Uterus (tissue), 4 donors: ENCODE data around the gene FBXO44. TPM values are rescaled to one million over a fixed set of nuclear protein-coding genes. Genes with fewer than 3 reads are reported as not detected.
A peak's percentile ranks its signal among the peaks of the same experiment; 100 is the strongest.

Source experiments
- DNase-seq, 2 donors: peaks; one replicate each; pipeline ENCODE4 v3.0.0-alpha.2; 2019 to 2020
- H3K27ac ChIP-seq, 2 donors: fragments of 200-600 bp; sonication (generic); 1 replicate in 1 of 2; 2 replicates in 1 of 2; pipeline ENCODE4 v1.5.1; 2016 to 2018
- H3K27me3 ChIP-seq, 2 donors: fragments of 200-600 bp; sonication (generic); one replicate each; pipeline ENCODE4 v1.5.1; 2018 to 2019; ENCODE audit warnings: control low read depth in 1 of 2
- H3K36me3 ChIP-seq, 2 donors: fragments of 200-600 bp; sonication (generic); one replicate each; pipeline ENCODE4 v1.5.1; 2019; ENCODE audit warnings: control low read depth in 1 of 2
- H3K4me1 ChIP-seq, 2 donors: fragments of 200-600 bp; sonication (generic); one replicate each; pipeline ENCODE4 v1.5.1; 2018 to 2019; ENCODE audit warnings: control low read depth in 1 of 2
- H3K4me3 ChIP-seq, 2 donors: fragments of 200-600 bp; sonication (generic); 1 replicate in 1 of 2; 2 replicates in 1 of 2; pipeline ENCODE4 v1.5.1; 2018 to 2019; ENCODE audit warnings: mild to moderate bottlenecking in 1 of 2
- H3K9me3 ChIP-seq, 2 donors: fragments of 200-600 bp; sonication (generic); one replicate each; pipeline ENCODE4 v1.5.1; 2019; ENCODE audit warnings: control low read depth in 1 of 2
- POLR2A ChIP-seq, 2 donors: fragments of 450-650 bp; IDR thresholded peaks; one replicate each; pipeline ENCODE4 v1.6.1; 2016; ENCODE audit warnings: antibody characterized with exemption in 2 of 2, mild to moderate bottlenecking in 1 of 2, moderate library complexity in 1 of 2
- intact Hi-C: fragments of 100-400 bp; cut with DNase I; formaldehyde crosslinking; loops from one replicate; pipeline ENCODE4 v1.15.1; 2023; ENCODE audit warnings: low total_unique reads
- total RNA-seq, 4 donors: library from RNA; depleted of rRNA in 3 of 4; stranded (reverse); fragments of >200 nt in 3 of 4; gene quantifications; one replicate each; pipeline versions ENCODE4 v1.1.0 to v1.2.4, GENCODE V29; 2014 to 2023
- TF ChIP-seq, protein P1 (sequence below), 4 experiments: fragments of 200-600 bp in 2 of 4; fragments of 450-650 bp in 2 of 4; sonication (generic) in 2 of 4; IDR thresholded peaks; one replicate each; pipeline ENCODE4 v1.5.1; 2016 to 2019; ENCODE audit warnings: antibody characterized with exemption in 4 of 4, mild to moderate bottlenecking in 2 of 4, moderate library complexity in 1 of 4
- donor health status: DM: yes; HTN: yes; CAD: no.

The FBXO44 gene
- total RNA-seq, 4 donors from 2014 or later: 7.6 to 26.7 (median 17.6) TPM

DNA sequence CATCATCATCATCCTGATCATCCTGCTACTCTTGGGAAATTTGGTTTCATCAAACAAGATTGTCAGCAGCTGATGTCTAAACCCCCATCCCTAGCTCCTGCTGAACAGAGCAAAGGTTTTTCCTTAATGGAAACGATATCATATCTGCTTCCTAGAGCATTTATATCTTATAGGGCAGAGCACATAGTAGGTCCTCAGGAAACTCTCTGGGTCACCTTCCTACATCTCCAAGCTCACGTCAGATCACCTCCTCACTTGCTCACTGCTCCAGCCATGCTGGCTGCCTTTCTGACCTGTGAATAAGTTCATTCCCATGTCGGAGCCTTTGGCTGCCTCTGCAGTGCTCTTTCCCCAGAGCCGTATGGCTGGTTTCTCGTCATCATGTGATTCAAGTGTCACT, 10.9 kb upstream of the FBXO44 start:
- Histone ChIP-seq H3K4me1 (no peaks in the 10 kb centered on the region), H3K4me3 (no peak overlapping the region), H3K27ac (no peak overlapping the region), H3K36me3 (no peaks in the 10 kb centered on the region), H3K27me3 (peaks cover 0 to 6% of the 10 kb centered on the region in 2 donors), H3K9me3 (no peaks in the 10 kb centered on the region)
- intact Hi-C loops: loop anchor here (10.0 kb wide), 1 partner anchor 409 kb away; no protein-coding TSS in a partner anchor
- DNase-seq: no peak
- TF ChIP-seq, protein P1, sequence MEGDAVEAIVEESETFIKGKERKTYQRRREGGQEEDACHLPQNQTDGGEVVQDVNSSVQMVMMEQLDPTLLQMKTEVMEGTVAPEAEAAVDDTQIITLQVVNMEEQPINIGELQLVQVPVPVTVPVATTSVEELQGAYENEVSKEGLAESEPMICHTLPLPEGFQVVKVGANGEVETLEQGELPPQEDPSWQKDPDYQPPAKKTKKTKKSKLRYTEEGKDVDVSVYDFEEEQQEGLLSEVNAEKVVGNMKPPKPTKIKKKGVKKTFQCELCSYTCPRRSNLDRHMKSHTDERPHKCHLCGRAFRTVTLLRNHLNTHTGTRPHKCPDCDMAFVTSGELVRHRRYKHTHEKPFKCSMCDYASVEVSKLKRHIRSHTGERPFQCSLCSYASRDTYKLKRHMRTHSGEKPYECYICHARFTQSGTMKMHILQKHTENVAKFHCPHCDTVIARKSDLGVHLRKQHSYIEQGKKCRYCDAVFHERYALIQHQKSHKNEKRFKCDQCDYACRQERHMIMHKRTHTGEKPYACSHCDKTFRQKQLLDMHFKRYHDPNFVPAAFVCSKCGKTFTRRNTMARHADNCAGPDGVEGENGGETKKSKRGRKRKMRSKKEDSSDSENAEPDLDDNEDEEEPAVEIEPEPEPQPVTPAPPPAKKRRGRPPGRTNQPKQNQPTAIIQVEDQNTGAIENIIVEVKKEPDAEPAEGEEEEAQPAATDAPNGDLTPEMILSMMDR (IDR thresholded peaks at IDR 0.05): no peak
- TF ChIP-seq POLR2A (IDR thresholded peaks at IDR 0.05): no peak

DNA sequence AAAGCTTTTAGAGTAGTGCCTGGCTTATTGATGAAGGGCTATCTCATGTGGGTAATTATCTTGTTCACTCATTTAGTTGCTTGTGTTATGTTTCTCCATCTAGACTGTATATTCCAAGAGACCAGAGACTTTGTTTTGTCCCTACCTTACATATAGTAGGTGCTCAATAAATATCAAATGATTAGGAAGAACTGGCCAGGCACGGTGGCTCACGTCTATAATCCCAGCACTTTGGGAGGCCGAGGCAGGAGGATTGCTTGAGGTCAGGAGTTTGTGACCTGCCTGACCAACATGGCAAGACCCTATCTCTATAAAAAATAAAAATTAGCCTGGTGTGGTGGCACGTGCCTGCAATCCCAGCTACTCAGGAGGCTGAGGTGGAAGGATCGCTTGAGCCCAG, 9.4 kb upstream of the FBXO44 start:
- Histone ChIP-seq H3K27ac (no peak overlapping the region), H3K27me3 (peaks cover 8 to 17% of the 10 kb centered on the region in 2 donors), H3K36me3 (no peaks in the 10 kb centered on the region), H3K9me3 (no peaks in the 10 kb centered on the region), H3K4me1 (peaks cover 0 to 3% of the 10 kb centered on the region in 2 donors), H3K4me3 (no peak overlapping the region)
- DNase-seq: no peak
- no peak for TF ChIP-seq POLR2A (IDR thresholded peaks at IDR 0.05)
- intact Hi-C loops: loop anchor here (5.0 to 10.0 kb wide), 2 partner anchors 410 to 603 kb away; no protein-coding TSS in a partner anchor

DNA sequence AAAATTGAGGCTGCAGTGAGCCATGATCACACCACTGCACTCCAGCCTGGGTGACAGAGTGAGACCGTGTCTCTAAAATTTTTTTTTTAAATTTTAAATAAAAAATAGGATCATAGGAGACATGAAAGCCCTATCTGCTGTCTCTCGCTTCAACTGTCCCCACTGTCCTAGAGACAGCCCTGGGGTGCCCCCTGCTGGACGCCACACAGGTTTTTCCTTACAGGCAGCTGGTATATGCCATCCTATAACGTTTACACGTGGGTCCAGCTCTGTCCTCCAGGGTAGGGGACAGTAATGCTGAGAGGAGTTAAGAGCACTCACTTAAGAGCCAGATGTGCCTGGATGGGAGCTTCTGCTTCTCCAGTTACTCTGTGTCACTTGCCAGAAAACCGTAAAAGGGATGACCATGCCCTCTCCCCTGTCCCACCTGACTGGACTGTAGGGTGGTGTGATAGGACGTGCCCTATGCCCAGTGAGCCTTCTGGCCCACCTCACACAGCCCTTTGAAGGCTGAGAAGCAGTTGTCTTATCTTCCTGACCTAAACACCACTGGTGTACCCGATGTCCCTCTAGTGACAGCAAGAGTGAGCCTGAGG, 8.9 kb upstream of the FBXO44 start:
- peaks cover 9 to 17% of the 10 kb centered on the region in 2 donors for H3K27me3 ChIP-seq
- no peak overlapping the region for H3K27ac ChIP-seq
- peak; percentile 51 to 59 for DNase-seq
- H3K4me3 ChIP-seq: no peak overlapping the region
- intact Hi-C loops: loop anchor here (5.0 to 10.0 kb wide), 2 partner anchors 411 to 603 kb away; no protein-coding TSS in a partner anchor
- TF ChIP-seq POLR2A (IDR thresholded peaks at IDR 0.05): no peak
- TF ChIP-seq, protein P1 (IDR thresholded peaks at IDR 0.05): peak; percentile 35 to 55 (median 52)
- peaks cover 0 to 3% of the 10 kb centered on the region in 2 donors for H3K4me1 ChIP-seq
- H3K36me3 ChIP-seq: no peaks in the 10 kb centered on the region
- H3K9me3 ChIP-seq: no peaks in the 10 kb centered on the region

DNA sequence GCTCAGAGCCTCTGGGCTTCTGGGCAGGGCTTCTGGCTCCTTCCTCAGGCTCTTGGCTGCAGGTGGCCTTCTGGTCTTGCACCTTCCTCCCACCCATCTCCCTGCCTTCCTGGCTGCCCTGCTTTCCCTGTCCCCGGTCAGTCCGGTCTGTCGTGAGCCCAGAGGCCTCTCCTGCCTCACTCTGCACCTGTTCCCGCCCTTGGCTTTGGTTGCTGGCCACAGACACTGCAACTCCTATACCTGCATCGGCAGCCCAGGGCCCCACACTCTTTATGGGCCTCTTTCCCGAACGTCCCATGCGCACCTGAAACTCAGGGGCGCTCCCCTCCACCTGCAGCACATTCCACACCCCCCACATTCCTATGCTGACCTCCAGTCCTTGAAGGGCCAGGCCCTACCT, 8.4 kb upstream of the FBXO44 start:
- DNase-seq: no peak
- Histone ChIP-seq H3K4me1 (peaks cover 0 to 3% of the 10 kb centered on the region in 2 donors), H3K9me3 (no peaks in the 10 kb centered on the region), H3K36me3 (no peaks in the 10 kb centered on the region), H3K27me3 (peaks cover 9 to 17% of the 10 kb centered on the region in 2 donors), H3K27ac (no peak overlapping the region), H3K4me3 (no peak overlapping the region)
- TF ChIP-seq POLR2A (IDR thresholded peaks at IDR 0.05): no peak
- TF ChIP-seq, protein P1 (IDR thresholded peaks at IDR 0.05): no peak
- intact Hi-C loops: loop anchor here (5.0 to 10.0 kb wide), 2 partner anchors 412 to 604 kb away; no protein-coding TSS in a partner anchor

DNA sequence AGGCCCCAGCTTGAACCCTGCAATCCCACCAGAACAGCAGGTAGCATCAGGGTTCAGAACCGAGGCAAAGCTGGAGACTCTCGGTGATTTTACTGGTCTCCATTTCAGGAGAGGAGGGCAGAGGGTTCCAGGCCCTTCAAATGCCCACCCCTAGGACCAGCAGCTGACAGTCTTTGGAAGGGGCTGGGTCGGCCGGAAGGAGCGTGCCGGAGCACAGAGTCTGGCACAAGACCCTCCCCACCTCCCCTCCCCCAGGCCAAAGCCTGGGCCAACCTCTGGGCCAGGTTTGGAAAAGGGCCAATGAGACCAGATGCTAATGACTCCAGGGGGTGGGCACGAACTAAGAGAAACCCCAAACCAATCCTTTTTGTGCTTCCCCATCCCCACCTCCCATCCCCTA, 7.3 kb upstream of the FBXO44 start:
- intact Hi-C loops: loop anchor here (5.0 to 10.0 kb wide), 2 partner anchors 413 to 605 kb away; no protein-coding TSS in a partner anchor
- Histone ChIP-seq H3K4me3 (no peak overlapping the region), H3K4me1 (peaks cover 0 to 3% of the 10 kb centered on the region in 2 donors), H3K36me3 (no peaks in the 10 kb centered on the region), H3K9me3 (no peaks in the 10 kb centered on the region), H3K27ac (no peak overlapping the region), H3K27me3 (peaks cover 9 to 17% of the 10 kb centered on the region in 2 donors)
- TF ChIP-seq, protein P1 (IDR thresholded peaks at IDR 0.05): no peak
- TF ChIP-seq POLR2A (IDR thresholded peaks at IDR 0.05): no peak
- DNase-seq: no peak
